ENCODE results near the gene ZWILCH.

DNA sequence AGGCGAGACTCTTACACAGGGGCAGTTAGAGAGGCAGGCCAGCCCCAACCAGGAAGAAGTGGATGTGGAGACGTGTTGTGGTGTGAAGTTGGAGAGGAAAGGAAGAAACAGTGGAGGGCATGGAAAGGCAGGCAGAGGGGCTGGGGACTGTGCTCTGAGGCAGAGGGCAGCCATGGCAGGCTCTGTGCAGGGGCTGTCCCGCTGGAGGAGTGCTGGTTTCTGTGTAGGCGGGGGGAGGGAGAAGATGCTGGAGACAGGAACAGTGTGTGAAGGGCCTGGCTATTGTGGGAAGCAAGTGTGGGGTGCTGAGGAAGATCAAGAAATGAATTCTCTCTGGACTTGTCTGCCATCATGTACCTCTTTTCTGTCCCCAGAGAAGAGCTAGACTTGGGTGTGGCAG, 28.6 kb upstream of the ZWILCH start:
- TF ChIP-seq, protein P1, sequence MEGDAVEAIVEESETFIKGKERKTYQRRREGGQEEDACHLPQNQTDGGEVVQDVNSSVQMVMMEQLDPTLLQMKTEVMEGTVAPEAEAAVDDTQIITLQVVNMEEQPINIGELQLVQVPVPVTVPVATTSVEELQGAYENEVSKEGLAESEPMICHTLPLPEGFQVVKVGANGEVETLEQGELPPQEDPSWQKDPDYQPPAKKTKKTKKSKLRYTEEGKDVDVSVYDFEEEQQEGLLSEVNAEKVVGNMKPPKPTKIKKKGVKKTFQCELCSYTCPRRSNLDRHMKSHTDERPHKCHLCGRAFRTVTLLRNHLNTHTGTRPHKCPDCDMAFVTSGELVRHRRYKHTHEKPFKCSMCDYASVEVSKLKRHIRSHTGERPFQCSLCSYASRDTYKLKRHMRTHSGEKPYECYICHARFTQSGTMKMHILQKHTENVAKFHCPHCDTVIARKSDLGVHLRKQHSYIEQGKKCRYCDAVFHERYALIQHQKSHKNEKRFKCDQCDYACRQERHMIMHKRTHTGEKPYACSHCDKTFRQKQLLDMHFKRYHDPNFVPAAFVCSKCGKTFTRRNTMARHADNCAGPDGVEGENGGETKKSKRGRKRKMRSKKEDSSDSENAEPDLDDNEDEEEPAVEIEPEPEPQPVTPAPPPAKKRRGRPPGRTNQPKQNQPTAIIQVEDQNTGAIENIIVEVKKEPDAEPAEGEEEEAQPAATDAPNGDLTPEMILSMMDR (IDR thresholded peaks at IDR 0.05) = no peak
- TF ChIP-seq EZH2 (IDR thresholded peaks at IDR 0.05) = no peak
